ENCODE data around the gene SYT6.
"Not testable (repeated sequence)": the region's sequence is repeated elsewhere in the genome, so short reads cannot be mapped to it uniquely, and the experiment has no call there.

The SYT6 gene

DNA sequence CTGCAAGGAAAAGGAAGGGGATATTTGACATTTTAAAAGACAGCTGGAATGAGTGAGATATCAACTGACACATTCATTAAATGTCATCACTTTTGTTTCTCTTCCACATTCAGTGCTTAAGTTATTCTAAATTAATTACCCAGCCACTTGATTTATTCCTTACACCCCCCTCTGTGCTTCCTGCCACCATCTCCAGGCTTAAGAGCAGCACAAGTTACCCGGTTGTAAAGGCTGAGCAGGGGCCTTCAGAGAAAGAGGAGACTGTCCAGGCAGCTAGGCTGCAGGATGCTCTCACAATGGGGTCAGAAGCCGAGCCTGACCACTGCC lies 71.4 kb downstream of the SYT6 start:
- DNase-seq, result no peak
- Mint-ChIP-seq H3K9me3 (no peaks in the 10 kb centered on the region), H3K27me3 (peaks cover 10% of the 10 kb centered on the region)

DNA sequence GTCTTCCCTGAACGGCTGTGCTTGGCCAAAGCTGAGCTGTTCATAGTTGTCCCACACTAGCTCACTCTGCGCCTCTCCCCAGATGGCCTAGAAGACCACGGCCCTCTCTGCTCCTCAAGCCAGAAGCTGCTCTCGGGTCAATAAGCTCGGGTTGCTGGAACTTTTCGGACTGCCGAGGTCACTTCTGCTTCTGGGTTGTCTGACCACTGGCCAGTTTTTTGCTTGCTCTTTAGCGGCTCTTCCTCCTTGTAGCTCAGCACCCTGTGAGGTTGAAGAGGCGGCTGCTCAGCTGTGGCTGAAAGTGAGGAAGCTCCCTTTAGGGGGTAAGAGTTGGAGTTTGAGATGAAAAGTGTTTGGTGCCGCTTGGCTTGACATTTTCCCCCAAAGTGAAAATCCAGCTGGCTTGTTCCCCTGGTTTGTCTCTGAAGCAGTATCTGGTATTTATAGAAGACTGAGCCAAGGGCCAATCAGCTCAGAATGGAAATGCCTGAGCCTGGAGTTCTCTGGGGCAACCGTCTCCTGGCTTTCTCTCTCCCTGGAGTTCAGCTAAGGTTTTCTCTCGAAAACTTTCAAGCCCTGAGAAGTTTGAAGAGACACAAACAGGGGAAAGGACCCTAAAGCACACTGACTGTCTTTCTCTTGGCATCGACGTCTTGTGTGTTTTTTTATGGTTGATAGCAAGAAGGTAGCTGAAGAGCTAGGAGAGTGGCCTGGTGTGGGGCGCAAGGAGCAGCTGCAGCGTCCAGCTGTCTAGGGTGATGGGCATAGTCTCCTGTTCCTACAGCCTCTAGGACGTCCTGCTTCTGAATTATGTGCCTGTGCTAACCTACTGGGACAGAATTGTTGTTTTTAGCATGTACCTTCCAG lies 72.0 kb downstream of the SYT6 start:
- Mint-ChIP-seq H3K4me1 (ENCODE audit: low read depth) (no peaks in the 10 kb centered on the region), H3K27ac (no peak overlapping the region), H3K4me3 (no peak overlapping the region), H3K9me3 (no peaks in the 10 kb centered on the region), H3K36me3 (ENCODE audit: low read depth) (no peaks in the 10 kb centered on the region), H3K27me3 (peaks cover 10% of the 10 kb centered on the region)
- DNase-seq, result no peak

More for the DNA sequence above, 71.4 kb downstream of the SYT6 start:
- no peaks in the 10 kb centered on the region for H3K36me3 Mint-ChIP-seq (ENCODE audit: low read depth)
- H3K4me1 Mint-ChIP-seq (ENCODE audit: low read depth), result no peaks in the 10 kb centered on the region
- no peak overlapping the region for H3K27ac Mint-ChIP-seq
- no peak overlapping the region for H3K4me3 Mint-ChIP-seq

DNA sequence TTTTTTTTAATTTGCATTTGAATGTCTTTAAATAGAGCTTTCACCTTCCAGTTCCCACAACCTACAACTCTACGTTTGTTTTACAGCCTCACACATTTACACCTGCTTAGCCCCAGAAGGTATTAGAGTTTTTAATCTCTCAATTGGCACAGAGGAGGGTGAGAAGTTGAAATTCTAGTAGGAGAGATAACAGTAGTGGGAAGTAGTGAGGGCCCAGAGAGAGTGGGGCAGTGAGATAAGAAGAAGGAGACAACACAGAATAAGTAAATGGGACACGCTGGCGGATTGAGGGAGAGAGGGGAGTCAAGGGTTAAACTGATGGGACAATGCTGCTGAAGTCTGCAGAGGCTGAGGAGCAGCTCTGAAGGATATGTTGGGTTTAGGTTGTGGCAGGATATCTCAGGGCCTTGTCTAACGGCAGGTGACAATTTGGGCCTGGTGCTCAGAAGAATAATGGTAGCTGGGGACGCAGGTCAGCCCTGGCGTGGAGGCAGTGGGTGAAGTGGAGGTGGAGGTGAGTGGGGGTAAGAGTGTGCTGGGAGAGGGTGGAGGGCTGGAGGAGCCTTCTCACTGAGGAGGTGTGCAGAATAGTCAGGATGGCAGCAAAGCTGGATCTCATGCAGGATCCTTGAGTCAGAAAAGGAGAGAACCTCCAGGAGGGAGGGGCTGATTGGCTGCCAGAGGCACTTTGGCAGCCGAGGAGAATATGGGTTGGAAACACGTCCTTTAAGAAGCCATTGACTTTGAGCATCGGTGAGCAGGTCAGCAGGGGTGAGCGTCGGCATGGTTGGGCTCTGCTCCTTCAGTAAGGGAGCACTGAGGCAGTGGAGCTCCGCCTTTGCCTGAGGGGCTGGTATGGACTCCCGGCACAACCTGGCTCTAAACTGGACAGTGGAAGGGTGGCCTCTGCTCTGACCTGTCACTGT lies 72.9 kb downstream of the SYT6 start:
- H3K36me3 Mint-ChIP-seq (ENCODE audit: low read depth), result no peaks in the 10 kb centered on the region
- H3K9me3 Mint-ChIP-seq, result no peaks in the 10 kb centered on the region
- no peak for DNase-seq
- H3K4me3 Mint-ChIP-seq, result no peak overlapping the region
- H3K27me3 Mint-ChIP-seq, result peaks cover 10% of the 10 kb centered on the region
- H3K4me1 Mint-ChIP-seq (ENCODE audit: low read depth), result peaks cover 4% of the 10 kb centered on the region
- no peak overlapping the region for H3K27ac Mint-ChIP-seq

DNA sequence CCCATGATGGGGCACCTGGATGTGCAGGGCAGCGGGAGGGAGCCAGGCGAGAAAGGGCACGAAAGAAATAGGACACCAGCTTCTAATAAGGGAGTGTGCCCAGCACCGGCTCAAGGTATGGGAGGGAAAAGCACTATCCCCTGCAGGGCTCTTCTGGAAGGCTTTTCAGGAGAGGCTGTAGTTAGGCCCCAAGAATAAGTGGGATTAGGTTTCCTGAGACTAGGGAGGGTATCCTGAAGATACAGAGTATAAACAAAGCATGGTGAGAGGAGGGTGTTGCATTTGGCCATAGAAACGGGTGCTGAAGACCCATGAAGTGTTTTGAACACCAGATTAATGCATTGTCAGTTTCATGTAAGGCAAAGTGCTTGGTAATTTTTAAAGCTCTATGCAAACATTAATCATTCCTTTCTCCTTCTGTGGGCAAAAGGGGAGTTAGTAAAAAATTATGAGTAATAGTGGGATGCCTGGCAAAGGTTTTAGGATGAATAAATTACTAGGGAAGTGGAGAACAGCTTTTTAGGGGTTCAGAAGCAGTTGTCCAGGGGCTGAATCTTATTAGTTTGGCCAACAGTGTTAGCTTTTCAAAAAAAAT lies 74.0 kb downstream of the SYT6 start:
- no peak overlapping the region for H3K27ac Mint-ChIP-seq
- no peaks in the 10 kb centered on the region for H3K36me3 Mint-ChIP-seq (ENCODE audit: low read depth)
- H3K4me3 Mint-ChIP-seq, result no peak overlapping the region
- no peak for DNase-seq
- peaks cover 10% of the 10 kb centered on the region for H3K27me3 Mint-ChIP-seq
- peaks cover 6% of the 10 kb centered on the region for H3K4me1 Mint-ChIP-seq (ENCODE audit: low read depth)
- H3K9me3 Mint-ChIP-seq, result no peaks in the 10 kb centered on the region

DNA sequence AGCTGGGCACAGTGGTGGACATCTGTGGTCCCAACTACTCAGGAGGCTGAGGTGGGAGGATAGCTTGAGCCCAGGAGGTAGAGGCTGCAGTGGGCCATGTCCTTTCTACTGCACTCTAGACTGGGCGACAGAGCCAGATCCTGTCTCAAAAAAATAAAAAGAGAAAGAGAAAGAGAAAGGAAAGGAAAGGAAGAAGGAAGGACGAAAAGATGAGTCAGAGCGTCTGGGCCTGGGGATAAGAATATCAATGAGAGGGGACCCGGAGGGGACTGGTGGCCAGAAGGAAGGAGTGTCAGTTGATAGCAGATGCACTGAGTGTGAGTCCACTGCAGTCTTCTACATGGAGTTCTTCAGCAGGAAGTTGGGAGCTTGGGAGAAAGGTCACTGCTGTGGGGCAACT lies 75.6 kb downstream of the SYT6 start:
- Mint-ChIP-seq H3K4me1 (ENCODE audit: low read depth) (peaks cover 6% of the 10 kb centered on the region), H3K36me3 (ENCODE audit: low read depth) (no peaks in the 10 kb centered on the region), H3K4me3 (no peak overlapping the region), H3K9me3 (no peaks in the 10 kb centered on the region), H3K27me3 (peaks cover 4% of the 10 kb centered on the region), H3K27ac (no peak overlapping the region)
- no peak for DNase-seq

DNA sequence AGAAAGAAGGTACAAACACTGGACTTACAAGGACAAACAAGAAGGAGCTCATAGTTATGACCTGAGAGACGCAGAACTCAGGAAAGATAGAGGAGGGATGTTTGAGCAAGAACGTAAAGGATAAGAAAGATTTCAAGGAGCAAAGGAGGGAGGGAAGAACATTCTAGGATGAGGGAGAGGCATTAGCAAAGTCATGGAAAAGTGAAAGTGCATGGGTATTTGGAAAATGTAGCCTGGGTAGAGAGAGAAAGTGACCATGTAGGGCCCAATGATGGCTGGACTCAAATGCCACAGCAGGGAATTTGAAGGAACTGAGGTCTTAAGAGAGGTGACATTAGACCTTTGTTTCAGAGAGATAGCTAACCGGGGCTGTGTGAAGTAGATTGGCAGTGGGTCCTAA lies 76.5 kb downstream of the SYT6 start:
- DNase-seq, result no peak
- Mint-ChIP-seq H3K36me3 (ENCODE audit: low read depth) (no peaks in the 10 kb centered on the region), H3K27ac (no peak overlapping the region), H3K9me3 (peaks cover 5% of the 10 kb centered on the region), H3K4me1 (ENCODE audit: low read depth) (peaks cover 6% of the 10 kb centered on the region), H3K27me3 (peaks cover 4% of the 10 kb centered on the region), H3K4me3 (no peak overlapping the region)

DNA sequence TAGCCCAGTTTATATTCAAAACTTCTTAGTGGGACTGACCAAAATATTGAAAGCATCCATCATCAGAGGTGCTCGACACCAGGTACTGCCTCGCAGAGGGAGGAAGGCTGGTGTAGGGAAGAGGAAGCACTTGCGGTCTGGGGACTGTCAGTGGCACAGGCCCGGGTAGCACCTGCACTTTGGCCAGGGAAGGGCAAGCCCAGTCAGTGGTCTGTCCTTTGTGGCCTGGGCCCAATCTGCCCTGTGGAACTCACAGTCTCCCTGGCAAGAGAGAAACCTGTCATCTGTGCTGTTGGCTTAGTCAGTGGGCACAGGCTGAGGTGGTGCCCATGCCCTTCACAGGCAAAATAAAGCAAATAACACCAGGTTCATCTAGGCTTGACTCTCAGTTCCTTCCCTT lies 77.4 kb downstream of the SYT6 start:
- peaks cover 6% of the 10 kb centered on the region for H3K4me1 Mint-ChIP-seq (ENCODE audit: low read depth)
- H3K36me3 Mint-ChIP-seq (ENCODE audit: low read depth), result no peaks in the 10 kb centered on the region
- no peak for DNase-seq
- H3K4me3 Mint-ChIP-seq, result no peak overlapping the region
- peaks cover 11% of the 10 kb centered on the region for H3K9me3 Mint-ChIP-seq
- peaks cover 4% of the 10 kb centered on the region for H3K27me3 Mint-ChIP-seq
- H3K27ac Mint-ChIP-seq, result no peak overlapping the region

DNA sequence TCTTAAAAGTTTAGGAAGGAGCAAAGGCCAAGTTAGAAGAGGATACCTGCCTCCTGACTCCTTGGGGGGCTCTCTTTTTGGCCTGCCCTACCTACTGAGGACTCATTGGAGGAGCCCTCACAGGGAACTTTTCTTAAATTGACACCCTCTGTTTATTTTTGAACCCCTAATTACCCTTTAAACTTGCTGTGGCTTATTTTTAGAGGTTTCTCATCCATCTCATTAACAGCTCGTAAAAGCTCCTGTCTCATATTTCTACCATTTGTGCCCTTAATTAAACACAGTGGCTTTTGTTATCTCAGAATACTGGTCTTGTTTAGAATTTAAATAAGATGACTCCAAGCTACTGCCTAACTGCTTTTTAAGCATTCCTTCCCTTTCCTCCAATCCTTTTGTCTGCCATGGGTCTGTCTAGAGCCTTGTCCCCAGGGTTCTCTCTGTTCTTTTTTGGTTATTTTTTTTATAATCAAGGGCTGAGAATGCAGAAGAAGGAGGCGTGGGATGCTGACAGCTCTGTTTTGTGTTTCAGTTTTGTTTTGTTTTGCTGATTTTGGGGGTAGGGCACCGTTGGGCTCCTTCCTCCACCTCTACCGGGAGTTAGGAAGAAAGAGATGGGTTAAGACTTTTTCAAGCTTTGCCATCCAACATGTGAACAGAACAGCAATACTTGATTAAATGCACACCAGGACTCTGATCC lies 78.0 kb downstream of the SYT6 start:
- peaks cover 4% of the 10 kb centered on the region for H3K27me3 Mint-ChIP-seq
- no peak overlapping the region for H3K27ac Mint-ChIP-seq
- no peak for DNase-seq
- H3K36me3 Mint-ChIP-seq (ENCODE audit: low read depth), result no peaks in the 10 kb centered on the region
- no peak overlapping the region for H3K4me3 Mint-ChIP-seq
- H3K4me1 Mint-ChIP-seq (ENCODE audit: low read depth), result peaks cover 6% of the 10 kb centered on the region
- peaks cover 11% of the 10 kb centered on the region for H3K9me3 Mint-ChIP-seq

DNA sequence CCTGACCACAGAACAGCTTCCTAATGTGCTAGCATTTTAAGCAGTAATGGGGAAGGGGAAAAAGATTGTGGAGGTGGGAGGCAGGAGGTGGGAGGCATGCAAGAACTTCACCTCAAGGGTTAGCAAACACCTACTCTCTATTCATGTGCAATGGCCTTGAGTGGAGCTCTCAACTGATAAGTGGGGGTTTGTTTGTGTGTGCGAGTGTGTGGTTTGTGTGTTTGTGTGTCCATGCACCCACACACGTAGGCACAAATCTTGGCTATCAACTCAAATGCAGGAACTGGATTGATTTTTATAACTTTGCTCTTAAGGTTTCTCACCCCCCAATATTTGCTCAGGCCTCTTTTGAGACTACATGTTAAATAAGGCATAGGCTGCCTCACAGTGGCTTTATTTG lies 78.6 kb downstream of the SYT6 start:
- peaks cover 6% of the 10 kb centered on the region for H3K4me1 Mint-ChIP-seq (ENCODE audit: low read depth)
- no peaks in the 10 kb centered on the region for H3K36me3 Mint-ChIP-seq (ENCODE audit: low read depth)
- no peak for DNase-seq
- H3K9me3 Mint-ChIP-seq, result peaks cover 11% of the 10 kb centered on the region
- H3K27ac Mint-ChIP-seq, result no peak overlapping the region
- H3K27me3 Mint-ChIP-seq, result peaks cover 3% of the 10 kb centered on the region
- H3K4me3 Mint-ChIP-seq, result no peak overlapping the region

DNA sequence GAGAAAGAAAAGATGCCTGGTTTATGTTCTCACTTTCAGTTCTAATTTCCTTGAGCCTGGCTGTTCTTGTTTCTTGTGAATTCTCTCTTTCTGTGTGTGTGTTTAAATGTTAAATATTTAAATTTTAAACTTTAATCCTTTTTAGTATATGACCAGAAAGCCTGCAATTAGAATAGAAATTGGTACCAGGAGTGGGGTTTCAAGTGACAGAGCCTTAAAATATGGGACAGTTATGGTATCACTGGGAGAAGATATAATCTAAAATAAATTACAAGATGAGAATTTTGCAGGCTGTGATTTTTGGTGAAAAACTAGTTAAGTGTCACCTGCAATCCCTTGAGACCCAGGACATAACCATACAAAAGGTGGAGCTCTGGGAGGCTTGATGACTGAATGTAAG lies 81.4 kb downstream of the SYT6 start:
- H3K4me3 Mint-ChIP-seq, result no peak overlapping the region
- H3K36me3 Mint-ChIP-seq (ENCODE audit: low read depth), result no peaks in the 10 kb centered on the region
- DNase-seq, result no peak
- peaks cover 3% of the 10 kb centered on the region for H3K27me3 Mint-ChIP-seq
- H3K27ac Mint-ChIP-seq, result no peak overlapping the region
- H3K4me1 Mint-ChIP-seq (ENCODE audit: low read depth), result peaks cover 6% of the 10 kb centered on the region
- H3K9me3 Mint-ChIP-seq, result peaks cover 11% of the 10 kb centered on the region

DNA sequence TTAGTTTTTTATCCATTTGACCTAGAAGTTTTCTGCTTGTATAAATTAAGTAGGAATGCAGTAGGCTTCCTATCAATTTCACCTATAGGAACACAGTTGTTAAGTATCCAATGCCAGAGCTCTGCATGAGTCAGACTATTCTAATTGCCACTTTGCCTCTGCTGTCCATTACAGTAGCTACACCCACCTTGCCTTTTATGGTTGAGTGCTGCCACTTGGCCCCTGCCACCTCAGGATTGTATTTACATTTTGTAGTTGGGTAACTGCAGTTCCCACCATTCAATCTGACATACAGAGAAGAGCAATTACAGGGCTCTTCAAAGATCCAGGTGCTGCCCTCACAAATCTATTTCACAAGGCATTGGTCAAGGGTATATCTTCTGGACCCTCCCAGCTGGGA lies 83.9 kb downstream of the SYT6 start:
- not testable (repeated sequence) for H3K4me1 Mint-ChIP-seq (ENCODE audit: low read depth); H3K36me3 Mint-ChIP-seq (ENCODE audit: low read depth); H3K27ac Mint-ChIP-seq; H3K27me3 Mint-ChIP-seq; DNase-seq; H3K4me3 Mint-ChIP-seq
- H3K9me3 Mint-ChIP-seq, result peaks cover 11% of the 10 kb centered on the region

DNA sequence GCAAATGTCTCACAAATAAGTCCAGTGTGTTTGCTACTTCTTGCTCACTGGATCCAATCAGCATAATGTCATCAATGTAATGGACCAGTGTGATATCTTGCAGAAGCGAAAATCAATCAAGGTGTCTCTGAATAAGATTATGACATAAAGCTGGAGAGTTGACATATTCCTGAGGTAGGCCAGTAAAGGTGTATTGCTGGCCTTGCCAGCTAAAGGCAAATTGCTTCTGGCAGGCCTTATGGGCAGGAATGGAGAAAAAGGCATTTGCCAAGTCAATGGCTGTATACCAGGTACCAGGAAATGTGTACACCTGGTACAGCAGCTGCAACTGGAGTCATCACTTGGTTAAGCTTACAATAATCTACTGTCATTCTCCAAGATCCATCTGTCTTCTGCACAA lies 85.0 kb downstream of the SYT6 start:
- not testable (repeated sequence) for DNase-seq; H3K4me3 Mint-ChIP-seq; H3K27ac Mint-ChIP-seq; H3K4me1 Mint-ChIP-seq (ENCODE audit: low read depth); H3K36me3 Mint-ChIP-seq (ENCODE audit: low read depth); H3K27me3 Mint-ChIP-seq
- peaks cover 11% of the 10 kb centered on the region for H3K9me3 Mint-ChIP-seq

DNA sequence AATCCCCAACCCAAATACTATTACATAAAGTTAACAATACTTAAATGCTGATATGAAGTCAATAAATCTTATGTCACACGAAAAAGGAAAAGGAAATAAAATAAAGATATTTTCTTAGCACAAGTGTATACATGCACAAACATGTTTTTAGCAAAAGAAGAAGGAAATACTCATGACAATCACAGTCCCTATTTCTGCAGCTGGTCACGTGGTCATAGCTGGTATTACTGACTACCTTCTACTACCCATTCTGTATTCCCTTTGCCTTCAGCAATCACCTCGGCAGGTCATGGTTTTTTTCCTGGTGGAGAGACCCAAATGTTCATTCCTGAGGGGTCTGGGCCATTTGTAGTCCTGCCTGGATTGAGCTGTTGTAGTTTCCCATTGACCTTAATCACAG lies 88.0 kb downstream of the SYT6 start:
- H3K4me1 Mint-ChIP-seq (ENCODE audit: low read depth); H3K9me3 Mint-ChIP-seq; H3K27me3 Mint-ChIP-seq; H3K27ac Mint-ChIP-seq; H3K36me3 Mint-ChIP-seq (ENCODE audit: low read depth); DNase-seq; H3K4me3 Mint-ChIP-seq: not testable (repeated sequence)

DNA sequence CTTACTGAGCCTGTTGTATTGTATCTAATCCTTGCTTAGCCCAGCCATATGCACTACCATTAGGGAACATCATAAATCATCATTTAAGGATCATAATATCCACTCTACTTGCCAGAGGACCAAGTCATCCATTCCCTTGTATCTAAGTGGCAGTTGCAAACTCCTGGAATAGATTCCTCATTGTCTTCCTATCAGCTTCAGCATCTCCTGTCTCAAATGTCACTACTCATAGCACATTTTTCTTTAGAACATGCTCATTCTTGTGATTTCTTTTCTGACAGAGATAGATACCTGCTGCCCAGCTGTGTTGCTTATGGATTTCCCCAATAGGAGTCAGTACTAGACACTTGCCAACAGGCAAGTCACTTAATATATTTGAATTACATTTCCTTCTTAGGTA lies 90.1 kb downstream of the SYT6 start:
- Mint-ChIP-seq H3K4me1 (ENCODE audit: low read depth) (no peaks in the 10 kb centered on the region), H3K4me3 (no peak overlapping the region), H3K27ac (no peak overlapping the region), H3K36me3 (ENCODE audit: low read depth) (no peaks in the 10 kb centered on the region), H3K9me3 (no peaks in the 10 kb centered on the region), H3K27me3 (no peaks in the 10 kb centered on the region)
- no peak for DNase-seq
